ENCODE data around the gene GLRA3. TPM values are rescaled to one million over a fixed set of nuclear protein-coding genes. Genes with fewer than 3 reads are reported as not detected.

Gene GLRA3
- total and polyA plus RNA-seq, 2 of the 8 experiments (the other 6 are each of a cell fraction or from before 2014, with no cell fraction given): 0.02 TPM; not detected in 1

GRCh38 chr4:174708381-174708780 lies 120.7 kb downstream of the GLRA3 start:
- no peaks in the 10 kb centered on the region for H3K79me2 ChIP-seq (ENCODE audit: control insufficient read depth in 1 of 2, insufficient read depth in 2 of 2, low read length in 2 of 2)
- H2BK120ac ChIP-seq (replicated peaks; ENCODE audit: low read depth, low read length): no peak overlapping the region
- H2AFZ ChIP-seq (ENCODE audit: low read length): no peak overlapping the region
- H3K23me2 ChIP-seq (ENCODE audit: low read depth, low read length): no peaks in the 10 kb centered on the region
- H3K4me2 ChIP-seq (ENCODE audit: insufficient read depth in 1 of 2, low read depth in 2 of 2, low read length in 2 of 2): no peak overlapping the region
- H2BK20ac ChIP-seq (ENCODE audit: low read length): no peak overlapping the region
- H3K56ac ChIP-seq (replicated peaks; ENCODE audit: insufficient read length, low read depth, low read length): no peak overlapping the region
- no peak overlapping the region for H3K14ac ChIP-seq (ENCODE audit: insufficient read length)
- H3K4me1 ChIP-seq (replicated peaks in 1 of 4; ENCODE audit: control insufficient read depth in 3 of 4, insufficient read depth in 4 of 4, low read length in 3 of 4): no peaks in the 10 kb centered on the region
- H2BK5ac ChIP-seq (ENCODE audit: low read depth, low read length): no peak overlapping the region
- no peak overlapping the region for H3K9ac ChIP-seq (replicated peaks in 1 of 4; ENCODE audit: extremely low read depth in 1 of 4, low read depth in 3 of 4, low read length in 3 of 4)
- H3K27ac ChIP-seq (ENCODE audit: low read depth, low read length): no peak overlapping the region
- ChIA-PET CTCF (ENCODE audit: partially characterized antibody) (interaction anchor here (0.7 kb wide), 1 partner anchor 1026 kb away, joined by 3 read pairs; no protein-coding TSS in a partner anchor), POLR2A (ENCODE audit: partially characterized antibody) (no interaction called here)
- H3K18ac ChIP-seq (ENCODE audit: extremely low read depth, low read length): no peak overlapping the region
- FAIRE-seq: no peak
- H3K23ac ChIP-seq (ENCODE audit: insufficient read length): no peak overlapping the region
- H4K91ac ChIP-seq (replicated peaks; ENCODE audit: insufficient read length, low read length): no peak overlapping the region
- H2BK15ac ChIP-seq (ENCODE audit: low read length): no peak overlapping the region
- H4K5ac ChIP-seq (ENCODE audit: insufficient read length, low read depth, low read length): no peak overlapping the region
- no peaks in the 10 kb centered on the region for H3K79me1 ChIP-seq (ENCODE audit: low read depth, low read length)
- DNase-seq (ENCODE audit: low read depth in 1 of 2, low spot score in 2 of 2): no peak
- H2AK5ac ChIP-seq (ENCODE audit: low read depth, low read length): no peak overlapping the region
- no peak overlapping the region for H2BK12ac ChIP-seq (ENCODE audit: low read depth, low read length)
- H4K8ac ChIP-seq (ENCODE audit: extremely low read depth, insufficient read depth, low read length): no peak overlapping the region
- no peak overlapping the region for H3K4me3 ChIP-seq (ENCODE audit: extremely low read depth in 1 of 4, insufficient read depth in 2 of 4, low read depth in 3 of 4, low read length in 4 of 4)
- no peaks in the 10 kb centered on the region for H3K27me3 ChIP-seq (replicated peaks in 1 of 4; ENCODE audit: control insufficient read depth in 3 of 4, extremely low read depth in 1 of 4, insufficient read depth in 3 of 4, low read length in 3 of 4)
- no peaks in the 10 kb centered on the region for H3K36me3 ChIP-seq (ENCODE audit: control insufficient read depth in 2 of 4, insufficient read depth in 4 of 4, low read length in 3 of 4)
- H3K9me3 ChIP-seq (ENCODE audit: insufficient read depth in 2 of 2, low read depth in 1 of 2, low read length in 1 of 2): no peaks in the 10 kb centered on the region
- WGBS, 2 experiments (ENCODE audit: extremely low coverage in 1 of 2, insufficient coverage in 1 of 2, insufficient read length in 1 of 2, insufficient replicate concordance in 2 of 2, low coverage in 1 of 2, low lambda C conversion rate in 2 of 2, missing lambda C conversion rate in 1 of 2): 89% methylated on average over 3 of the region's 3 CpGs; no CpG with 5 or more reads in 1 of the 2 experiments
- H3K4ac ChIP-seq (replicated peaks; ENCODE audit: insufficient read length, low read depth, low read length): no peak overlapping the region
- H4K20me1 ChIP-seq (replicated peaks in 1 of 2; ENCODE audit: control insufficient read depth in 1 of 2, insufficient read depth in 2 of 2, low read length in 2 of 2): no peaks in the 10 kb centered on the region
- TF ChIP-seq RBBP5 (IDR thresholded peaks at IDR 0.05; ENCODE audit: borderline replicate concordance, low read depth, low read length) (no peak), ZNF274 (IDR thresholded peaks at IDR 0.05; ENCODE audit: borderline replicate concordance, extremely low read depth, low read length) (no peak), MAX (IDR thresholded peaks at IDR 0.05) (no peak), NRF1 (IDR thresholded peaks at IDR 0.05; ENCODE audit: low read depth, low read length) (no peak), TAF7 (optimal IDR thresholded peaks at IDR 0.05; ENCODE audit: borderline replicate concordance, low read depth, low read length) (no peak), NANOG (IDR thresholded peaks at IDR 0.05; ENCODE audit: insufficient read depth, low read depth, low read length, poor library complexity, severe bottlenecking) (no peak), BCL11A (IDR thresholded peaks at IDR 0.05; ENCODE audit: low read depth in 2 of 2, low read length in 2 of 2) (no peak), CTCF (IDR thresholded peaks at IDR 0.05; ENCODE audit: control extremely low read depth in 1 of 3, insufficient read depth in 1 of 3, low read depth in 1 of 3, low read length in 3 of 3) (no peak), CREB1 (IDR thresholded peaks at IDR 0.05) (no peak), SIN3A (conservative IDR thresholded peaks at IDR 0.05 in 1 of 2, IDR thresholded peaks at IDR 0.05 in 1 of 2; ENCODE audit: low read depth in 1 of 2, low read length in 2 of 2) (no peak), SUZ12 (IDR thresholded peaks at IDR 0.05; ENCODE audit: low read length) (no peak), SP1 (IDR thresholded peaks at IDR 0.05; ENCODE audit: low read depth, low read length) (no peak)

Measured in H1 (cell line).